K562 (cell line): ENCODE measurements around the gene EVPL. TPM values are rescaled to one million over a fixed set of nuclear protein-coding genes. Genes with fewer than 3 reads are reported as not detected.

Source experiments
- ATAC-seq: fragments of 200-7000 bp; cut with Tn5 transposase; 3 replicates; pipeline ENCODE4 v1.9.1; 2020; ENCODE audit warnings: moderate library complexity
- BruUV-seq: library from RNA; stranded (reverse); fragments of 400-500 nt; replicated peaks from 2 replicates; lab custom pipeline; 2021; lab: Mats Ljungman, UMichigan
- CTCF ChIA-PET: fragments of 300-600 bp; formaldehyde crosslinking; extraction: SDS; loops from one replicate; lab custom pipeline; 2021; ENCODE audit warnings: low intra/inter-chr PET ratio; lab: Yijun Ruan, JAX
- POLR2A ChIA-PET: fragments of 300-600, 350-650 bp; sonication (Branson Sonifier 250); formaldehyde crosslinking; extraction: SDS; loops from one replicate; lab custom pipeline; 2021; ENCODE audit warnings: antibody characterized with exemption, inconsistent platforms; lab: Yijun Ruan, JAX
- DNase-seq, 4 experiments: peaks; one replicate each; pipeline versions ENCODE4 v3.0.0 to v3.0.0-alpha.2; 2011 to 2018; ENCODE audit warnings: low spot score in 3 of 4, mixed read lengths in 3 of 4; ENCODE audit errors: extremely low read depth in 1 of 4
- FAIRE-seq: peaks from 2 replicates; lab custom pipeline; 2011; peaks lifted over from hg19 to GRCh38; lab: Jason Lieb, UNC
- H2AFZ ChIP-seq: 2 replicates; pipeline ENCODE4 v1.6.0; 2011; ENCODE audit warnings: low read depth, low read length, control low read depth, inconsistent platforms
- H3K27ac ChIP-seq: fragments of 200-600 bp; 3 replicates; pipeline ENCODE4 v1.8.0; 2011; ENCODE audit warnings: low read depth, mild to moderate bottlenecking, control low read depth, inconsistent platforms, low read length, moderate library complexity, mixed read lengths; ENCODE audit errors: extremely low read depth
- H3K27me3 ChIP-seq, 2 experiments: fragments of 300-600 bp in 1 of 2; 2 replicates in 1 of 2; 3 replicates in 1 of 2; pipeline versions ENCODE4 v1.6.0 to v1.8.0; 2011; ENCODE audit warnings: inconsistent platforms in 2 of 2, low read length in 2 of 2, mild to moderate bottlenecking in 1 of 2, mixed read lengths in 1 of 2, moderate library complexity in 1 of 2; ENCODE audit not compliant: control insufficient read depth in 2 of 2, insufficient read depth in 2 of 2
- H3K36me3 ChIP-seq: fragments of 300-600 bp; 3 replicates; pipeline ENCODE4 v1.8.0; 2011; ENCODE audit warnings: mild to moderate bottlenecking, low read length, inconsistent platforms; ENCODE audit not compliant: control insufficient read depth, insufficient read depth
- H3K4me1 ChIP-seq, 2 experiments: fragments of 200-600 bp in 1 of 2; replicated peaks in 1 of 2; 2 replicates in 1 of 2; 3 replicates in 1 of 2; pipeline versions ENCODE4 v1.5.1 to v1.8.0; 2011; ENCODE audit warnings: inconsistent platforms in 2 of 2, low read length in 2 of 2, mild to moderate bottlenecking in 1 of 2, mixed read lengths in 1 of 2, moderate library complexity in 1 of 2; ENCODE audit not compliant: control insufficient read depth in 2 of 2, insufficient read depth in 2 of 2
- H3K4me2 ChIP-seq: 2 replicates; pipeline ENCODE4 v1.6.1; 2011; ENCODE audit warnings: low read length, control low read depth, inconsistent platforms, mixed read lengths; ENCODE audit not compliant: insufficient read depth
- H3K4me3 ChIP-seq: fragments of 200-600 bp; sonication (generic), shearing (Covaris generic); 2 replicates; pipeline ENCODE4 v1.5.1; 2016; ENCODE audit warnings: control low read depth, inconsistent platforms
- H3K79me2 ChIP-seq: fragments of 200-600 bp; 3 replicates; pipeline ENCODE4 v1.8.0; 2011; ENCODE audit warnings: low read length, inconsistent platforms; ENCODE audit not compliant: control insufficient read depth, insufficient read depth
- H3K9ac ChIP-seq, 2 experiments: 2 replicates each; pipeline versions ENCODE4 v1.6.0 to v1.6.1; 2011; ENCODE audit warnings: low read depth in 2 of 2, low read length in 2 of 2, control low read depth in 1 of 2, inconsistent platforms in 1 of 2, mild to moderate bottlenecking in 1 of 2, mixed read lengths in 1 of 2; ENCODE audit not compliant: insufficient read depth in 1 of 2
- H3K9me1 ChIP-seq: one replicate; pipeline ENCODE4 v1.6.0; 2011; ENCODE audit warnings: inconsistent platforms, mild to moderate bottlenecking, low read length, moderate library complexity; ENCODE audit not compliant: control insufficient read depth, insufficient read depth
- H3K9me3 ChIP-seq: replicated peaks from 2 replicates; pipeline ENCODE4 v1.5.1; 2011; ENCODE audit warnings: low read depth, low read length, inconsistent platforms; ENCODE audit not compliant: control insufficient read depth, insufficient read depth
- H4K20me1 ChIP-seq: replicated peaks from 2 replicates; pipeline ENCODE4 v1.6.1; 2011; ENCODE audit warnings: low read length, inconsistent platforms, mixed read lengths; ENCODE audit not compliant: control insufficient read depth, insufficient read depth
- AFF4 ChIP-seq: sonication (generic); formaldehyde crosslinking; IDR thresholded peaks from 2 replicates; pipeline ENCODE4 v1.8.0; 2023; ENCODE audit warnings: mild to moderate bottlenecking, missing genetic modification reagents
- ARID3A ChIP-seq: IDR thresholded peaks from 2 replicates; pipeline ENCODE4 v1.6.1; 2012; ENCODE audit warnings: low read depth, low read length, improper control_type of control experiment, borderline replicate concordance
- MCM7 ChIP-seq, 2 experiments: fragments of 450-650 bp; IDR thresholded peaks; 2 replicates each; pipeline ENCODE4 v1.6.1; 2016 to 2018
- SMAD2 ChIP-seq: fragments of 150-350 bp; IDR thresholded peaks from 2 replicates; pipeline ENCODE4 v1.6.1; 2014; ENCODE audit warnings: low read depth, mild to moderate bottlenecking, low read length
- SNRNP70 ChIP-seq: fragments of 200-400 bp; formaldehyde crosslinking; optimal IDR thresholded peaks from 2 replicates; pipeline ENCODE3; 2017; ENCODE audit warnings: low read depth, low read length
- ZNF347 ChIP-seq: fragments of 450-650 bp; formaldehyde crosslinking; IDR thresholded peaks from 2 replicates; pipeline ENCODE4 v1.4.0; 2020; ENCODE audit warnings: low read depth, mild to moderate bottlenecking, moderate library complexity
- ZNF695 ChIP-seq: fragments of 450-650 bp; formaldehyde crosslinking; IDR thresholded peaks from 2 replicates; pipeline ENCODE4 v1.4.0; 2020; ENCODE audit warnings: mild to moderate bottlenecking, moderate library complexity
- WGBS: fragments of 100-300 bp; shearing (Covaris generic); methylation state at CpG from one replicate; pipeline ENCODE4 v1.1.6; 2016; ENCODE audit warnings: low coverage, mixed read lengths; ENCODE audit not compliant: insufficient coverage; ENCODE audit errors: missing lambda C conversion rate; 5-methylcytosine and 5-hydroxymethylcytosine counted together
- in situ Hi-C: fragments of 300-500 bp; cut with MboI; formaldehyde crosslinking; loops from 4 replicates; pipeline ENCODE4 v1.15.0; 2018; ENCODE audit warnings: inconsistent platforms, mixed read lengths
- intact Hi-C: fragments of 100-400 bp; cut with micrococcal nuclease; formaldehyde crosslinking; loops from 2 replicates; pipeline ENCODE4 v1.14.2; 2022
- polyA plus RNA-seq, 8 experiments: library from polyadenylated mRNA; depleted of rRNA in 4 of 8; stranded (reverse) in 5 of 8; unstranded in 3 of 8; fragments of >200 nt; fragmentation: Nextera tagmentation in 2 of 8; fragmentation: Illumina TruSeq in 1 of 8; extraction: Ambion mirVana in 2 of 8; extraction: Trizol in 1 of 8; gene quantifications; 2 replicates each; pipeline versions ENCODE4 v1.2.1 to v1.2.3, GENCODE V29; 2011 to 2014; ENCODE audit warnings: inconsistent platforms in 1 of 8, missing spikeins in 1 of 8
- total RNA-seq, 7 experiments: library from RNA; depleted of rRNA in 6 of 7; stranded (reverse); fragments of >200 nt in 6 of 7; fragmentation: Illumina TruSeq in 2 of 7; extraction: Trizol in 2 of 7; gene quantifications; 2 replicates each; pipeline versions ENCODE4 v1.2.1 to v1.2.3, GENCODE V29; 2011 to 2021; ENCODE audit warnings: low replicate concordance in 1 of 7

EVPL gene
- total and polyA plus RNA-seq, 9 of the 15 experiments (the other 6 are each of a cell fraction or from before 2014, with no cell fraction given): 0.08 to 0.18 (median 0.16) TPM; not detected in 5

- no peak overlapping the region for H3K27ac ChIP-seq
- H3K9ac ChIP-seq: peak overlapping the region in 1 of 2 experiments; percentile 20; a peak in 1 of 4 replicates
- peaks cover 0 to 51% of the 10 kb centered on the region in 2 experiments; a peak in 3 of 5 replicates for H3K4me1 ChIP-seq
- peaks cover 40 to 60% of the 10 kb centered on the region in 2 experiments for H3K27me3 ChIP-seq
- POLR2A ChIA-PET: interaction anchor here (0.6 to 2.0 kb wide), 10 partner anchors 10 to 234 kb away, joined by 3 to 9 read pairs (median 4); partner anchors contain the start of genes CDK3 and FBF1
- no TSS peak for BruUV-seq
- H3K9me3 ChIP-seq: no peaks in the 10 kb centered on the region
- no peak for DNase-seq
- H3K79me2 ChIP-seq: no peaks in the 10 kb centered on the region
- TF ChIP-seq ZNF695 (CRISPR knock-in tag) (no peak), MCM7 (IDR thresholded peaks at IDR 0.05) (0 out of 4 replicates have a peak, but pooled peaks of 1 of the 2 experiments have one; percentile 28)
- H3K9me1 ChIP-seq: no peaks in the 10 kb centered on the region
- 0 out of 2 replicates have a peak, but pooled peaks cover 5% of the 10 kb centered on the region for H4K20me1 ChIP-seq
- no peak overlapping the region for H2AFZ ChIP-seq
- 3% methylated on average over 17 of the region's 21 CpGs for WGBS
- ATAC-seq: no peak
- in situ Hi-C loops (loop anchor here (5.0 to 10.0 kb wide), 3 partner anchors 103 to 282 kb away; a partner anchor contains a TSS), intact Hi-C loops (loop anchor here (5.0 to 10.0 kb wide), 3 partner anchors 112 to 287 kb away; no protein-coding TSS in a partner anchor)
- CTCF ChIA-PET: no interaction called here
- no peak overlapping the region for H3K4me2 ChIP-seq
- H3K4me3 ChIP-seq: no peak overlapping the region
- no peak for FAIRE-seq
- H3K36me3 ChIP-seq: peaks cover 4% of the 10 kb centered on the region; the same call in 2 of the 3 replicates
Measured at GRCh38 chr17:76009969-76010661, 17.0 kb downstream of the EVPL start.

GRCh38 chr17:76009447-76009846 is 17.7 kb downstream of the EVPL start:
- Histone ChIP-seq H3K4me1 (peaks cover 0 to 44% of the 10 kb centered on the region in 2 experiments; a peak in 3 of 5 replicates), H3K9me1 (no peaks in the 10 kb centered on the region), H2AFZ (no peak overlapping the region), H3K36me3 (peaks cover 7% of the 10 kb centered on the region; the same call in 2 of the 3 replicates), H3K27me3 (peaks cover 37 to 54% of the 10 kb centered on the region in 2 experiments), H3K9ac (peak overlapping the region in 1 of 2 experiments; percentile 21; a peak in 2 of 4 replicates), H3K27ac (no peak overlapping the region), H3K79me2 (no peaks in the 10 kb centered on the region), H3K4me2 (no peak overlapping the region), H3K9me3 (no peaks in the 10 kb centered on the region), H3K4me3 (no peak overlapping the region), H4K20me1 (0 out of 2 replicates have a peak, but pooled peaks cover 5% of the 10 kb centered on the region)
- DNase-seq: no peak
- ChIA-PET POLR2A (interaction anchor here (0.6 to 2.0 kb wide), 6 partner anchors 9 to 233 kb away, joined by 3 to 9 read pairs (median 4); partner anchors contain the start of gene CDK3), CTCF (interaction anchor here (0.6 kb wide), 1 partner anchor 293 kb away, joined by 3 read pairs; no protein-coding TSS in a partner anchor)
- WGBS: 15% methylated on average over 18 of the region's 20 CpGs
- TF ChIP-seq ARID3A (no peak), SMAD2 (no peak), ZNF347 (CRISPR knock-in tag) (no peak), AFF4 (CRISPR knock-in tag) (no peak), SNRNP70 (no peak)
- BruUV-seq: no TSS peak
- FAIRE-seq: no peak
- intact Hi-C loops (loop anchor here (10.0 kb wide), 1 partner anchor 255 kb away; no protein-coding TSS in a partner anchor), in situ Hi-C loops (loop anchor here (5.0 to 10.0 kb wide), 3 partner anchors 102 to 283 kb away; a partner anchor contains a TSS)
- no peak for ATAC-seq
